Renal pelvis (tissue), 4 donors: ENCODE data around the gene GPS1. TPM values are rescaled to one million over a fixed set of nuclear protein-coding genes. Genes with fewer than 3 reads are reported as not detected.

Source experiments
- DNase-seq: peaks from one replicate; pipeline ENCODE4 v3.0.0-alpha.2; 2013
- polyA plus RNA-seq, 3 donors: library from polyadenylated mRNA; unstranded; fragments of 120-200 nt; gene quantifications; one replicate each; pipeline ENCODE4 v1.2.1, GENCODE V29; 2013; ENCODE audit not compliant: insufficient read length in 3 of 3

GPS1 gene
- polyA plus RNA-seq, 3 donors = 127 to 149 (median 140) TPM

GRCh38 chr17:82097184-82097918 is 45.7 kb downstream of the GPS1 start:
- DNase-seq = no peak

- no peak for DNase-seq
Measured at GRCh38 chr17:82097919-82098168, 46.1 kb downstream of the GPS1 start.

GRCh38 chr17:82098169-82098938 is 46.7 kb downstream of the GPS1 start, which contains the start of gene FASN:
TSS of gene FASN (minus strand) at chr17:82098236. CDS start at chr17:82096445, 1,791 bp downstream.
- DNase-seq = peak; percentile 95

GRCh38 chr17:82098939-82099763 is 47.5 kb downstream of the GPS1 start:
- no peak for DNase-seq

GRCh38 chr17:82100502-82101298 is 49.0 kb downstream of the GPS1 start:
- no peak for DNase-seq

GRCh38 chr17:82101301-82101715 is 49.6 kb downstream of the GPS1 start:
- no peak for DNase-seq

- no peak for DNase-seq
Measured at GRCh38 chr17:82101767-82102679, 50.3 kb downstream of the GPS1 start.

GRCh38 chr17:82103553-82104451 is 52.1 kb downstream of the GPS1 start:
- peak; percentile 48 for DNase-seq

GRCh38 chr17:82104797-82105416 is 53.2 kb downstream of the GPS1 start:
- DNase-seq = no peak

- DNase-seq = no peak
Measured at GRCh38 chr17:82105417-82105881, 53.8 kb downstream of the GPS1 start.

- DNase-seq = peak; percentile 49
Measured at GRCh38 chr17:82105882-82106687, 54.4 kb downstream of the GPS1 start.

- DNase-seq = no peak
Measured at GRCh38 chr17:82106688-82107305, 55.1 kb downstream of the GPS1 start.

Other genes with a start within 250 kb of the GPS1 start
- 10 to 100 TPM; 11.1 to 14.0 (median 12.1) TPM for gene GCGR, start 247.7 kb upstream of the GPS1 start, polyA plus RNA-seq
- gene MCRIP1, start 218.6 kb upstream of the GPS1 start, polyA plus RNA-seq = 100 to 1,000 TPM; 102 to 124 (median 122) TPM
- gene PPP1R27, start 216.8 kb upstream of the GPS1 start, polyA plus RNA-seq = under 1 TPM in 2 of 3 donors, not detected in 1; 0.14 to 0.44 TPM
- 100 to 1,000 TPM; 415 to 451 (median 445) TPM for gene P4HB, start 191.4 kb upstream of the GPS1 start, polyA plus RNA-seq
- 100 to 1,000 TPM; 171 to 228 (median 216) TPM for gene ARHGDIA, start 180.6 kb upstream of the GPS1 start, polyA plus RNA-seq
- 10 to 100 TPM; 63.3 to 93.8 (median 83.9) TPM for gene ALYREF, start 160.3 kb upstream of the GPS1 start, polyA plus RNA-seq
- gene ANAPC11, start 160.2 kb upstream of the GPS1 start, polyA plus RNA-seq = 100 to 1,000 TPM in 2 of 3 donors, 10 to 100 TPM in 1; 87.9 to 118 (median 117) TPM
- gene NPB, start 149.7 kb upstream of the GPS1 start, polyA plus RNA-seq = 1 to 10 TPM in 1 of 3 donors, under 1 TPM in 2; 0.71 to 1.2 (median 0.76) TPM
- gene PCYT2, start 140.5 kb upstream of the GPS1 start, polyA plus RNA-seq = 10 to 100 TPM; 49.6 to 55.1 (median 52.9) TPM
- gene SIRT7, start 133.7 kb upstream of the GPS1 start, polyA plus RNA-seq = 10 to 100 TPM; 14.0 to 21.3 (median 20.6) TPM
- gene MAFG, start 124.2 kb upstream of the GPS1 start, polyA plus RNA-seq = 10 to 100 TPM; 12.9 to 14.9 (median 13.1) TPM
- gene PYCR1, start 114.6 kb upstream of the GPS1 start, polyA plus RNA-seq = 10 to 100 TPM; 26.8 to 38.2 (median 31.9) TPM
- gene MYADML2, start 104.7 kb upstream of the GPS1 start, polyA plus RNA-seq = under 1 TPM; 0.17 to 0.36 (median 0.24) TPM
- gene NOTUM, start 90.7 kb upstream of the GPS1 start, polyA plus RNA-seq = 1 to 10 TPM; 2.1 to 4.3 (median 2.4) TPM
- 10 to 100 TPM; 37.2 to 40.1 (median 37.4) TPM for gene ASPSCR1, start 74.3 kb upstream of the GPS1 start, polyA plus RNA-seq
- 10 to 100 TPM; 38.7 to 51.4 (median 48.5) TPM for gene CENPX, start 29.0 kb upstream of the GPS1 start, polyA plus RNA-seq
- 10 to 100 TPM; 15.8 to 18.1 (median 16.6) TPM for gene LRRC45, start 28.6 kb upstream of the GPS1 start, polyA plus RNA-seq
- 10 to 100 TPM; 13.4 to 17.1 (median 14.6) TPM for gene RAC3, start 20.2 kb upstream of the GPS1 start, polyA plus RNA-seq
- gene DCXR, start 14.2 kb upstream of the GPS1 start, polyA plus RNA-seq = 100 to 1,000 TPM in 2 of 3 donors, 10 to 100 TPM in 1; 98.3 to 138 (median 102) TPM
- 10 to 100 TPM; 49.4 to 56.6 (median 54.8) TPM for gene RFNG, start 87 bp upstream of the GPS1 start, polyA plus RNA-seq
- gene DUS1L, start 13.9 kb downstream of the GPS1 start, polyA plus RNA-seq = 10 to 100 TPM; 76.8 to 96.3 (median 90.9) TPM
- 10 to 100 TPM; 41.4 to 56.7 (median 50.1) TPM for gene FASN, start 46.3 kb downstream of the GPS1 start, polyA plus RNA-seq
- gene CCDC57, start 160.9 kb downstream of the GPS1 start, polyA plus RNA-seq = 10 to 100 TPM; 50.9 to 98.3 (median 89.0) TPM
- gene SLC16A3, start 177.1 kb downstream of the GPS1 start, polyA plus RNA-seq = 10 to 100 TPM; 13.6 to 15.2 (median 13.9) TPM
- gene CSNK1D, start 221.8 kb downstream of the GPS1 start, polyA plus RNA-seq = 100 to 1,000 TPM; 125 to 139 (median 134) TPM